ENCODE data around the gene ASTN2. TPM values are rescaled to one million over a fixed set of nuclear protein-coding genes. Genes with fewer than 3 reads are reported as not detected.

Gene ASTN2
- total and polyA plus RNA-seq, 7 experiments from 2014 or later = 2.2 to 5.3 (median 4.0) TPM

DNA sequence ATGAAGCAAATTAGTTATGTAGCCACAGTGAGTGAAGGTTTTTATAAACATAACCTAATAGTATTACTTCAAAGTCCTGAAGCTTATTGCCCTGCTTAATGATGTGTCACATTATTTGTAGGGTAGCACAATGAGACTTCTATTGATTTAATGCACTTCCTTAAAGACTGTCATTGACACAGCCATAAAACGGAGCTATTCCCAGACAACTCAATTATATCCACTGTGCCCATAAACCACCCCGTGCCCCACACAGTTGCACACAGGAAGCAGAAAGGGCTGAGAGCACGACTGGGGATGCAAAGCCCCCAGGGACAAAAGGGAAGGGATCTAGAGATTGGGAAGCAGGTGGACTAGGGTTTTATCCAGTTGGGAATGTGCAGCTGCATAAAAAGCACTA is 690.7 kb downstream of the ASTN2 start:
- Histone ChIP-seq H3K27ac (ENCODE audit: low read depth, low read length) (no peak overlapping the region), H3K4me3 (ENCODE audit: low read length) (no peak overlapping the region), H3K9me3 (ENCODE audit: control insufficient read depth in 2 of 3, low read length in 3 of 3) (no peaks in the 10 kb centered on the region), H3K27me3 (ENCODE audit: control insufficient read depth in 2 of 2, insufficient read depth in 2 of 2, low read length in 2 of 2) (no peaks in the 10 kb centered on the region), H3K36me3 (ENCODE audit: control insufficient read depth in 2 of 3, insufficient read depth in 3 of 3, low read length in 3 of 3) (no peaks in the 10 kb centered on the region), H3K4me1 (ENCODE audit: control insufficient read depth in 2 of 2, insufficient read depth in 2 of 2, low read length in 2 of 2) (no peaks in the 10 kb centered on the region)
- H3K36me3 Mint-ChIP-seq = peaks cover 0 to 4% (median 0%) of the 10 kb centered on the region in 5 donors
- intact Hi-C loops (cut with micrococcal nuclease) = no loop called here
- DNase-seq (no peak), ATAC-seq (no peak)
- POLR2A ChIA-PET = no interaction called here
- H3K4me3 Mint-ChIP-seq = no peak overlapping the region
- peaks cover 0 to 6% (median 0%) of the 10 kb centered on the region in 11 donors for H3K9me3 Mint-ChIP-seq
- H3K27me3 Mint-ChIP-seq = peaks cover 0 to 24% (median 6%) of the 10 kb centered on the region in 5 donors
- H3K4me1 Mint-ChIP-seq = no peaks in the 10 kb centered on the region
- H3K27ac Mint-ChIP-seq = no peak overlapping the region
- CTCF ChIA-PET = no interaction called here

DNA sequence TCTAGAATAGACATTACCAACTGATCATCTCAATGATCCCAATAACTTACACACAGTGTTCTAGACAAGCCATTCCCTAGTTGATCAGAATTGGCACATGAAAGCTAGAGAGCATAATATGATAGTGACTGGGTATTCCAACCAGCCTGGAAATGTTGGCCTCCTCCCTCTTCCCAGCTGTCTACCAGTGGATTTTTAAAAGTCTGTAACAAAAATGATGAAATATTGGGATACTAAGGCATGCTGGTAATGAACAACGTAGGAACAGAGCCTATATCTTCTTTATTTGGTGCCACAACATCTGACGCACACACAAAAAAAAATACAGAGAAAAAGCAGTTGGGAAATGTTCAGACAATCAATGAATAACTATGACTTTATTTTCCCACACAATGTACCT is 692.9 kb downstream of the ASTN2 start:
- Mint-ChIP-seq H3K9me3 (peaks cover 0 to 6% (median 2%) of the 10 kb centered on the region in 11 donors), H3K4me1 (peaks cover 0 to 5% (median 1%) of the 10 kb centered on the region in 7 donors), H3K36me3 (peaks cover 0 to 4% (median 0%) of the 10 kb centered on the region in 5 donors), H3K27ac (no peak overlapping the region), H3K27me3 (peaks cover 0 to 27% (median 4%) of the 10 kb centered on the region in 5 donors), H3K4me3 (no peak overlapping the region)
- Histone ChIP-seq H3K27me3 (ENCODE audit: control insufficient read depth in 2 of 2, insufficient read depth in 2 of 2, low read length in 2 of 2) (no peaks in the 10 kb centered on the region), H3K36me3 (ENCODE audit: control insufficient read depth in 2 of 3, insufficient read depth in 3 of 3, low read length in 3 of 3) (no peaks in the 10 kb centered on the region), H3K4me1 (ENCODE audit: control insufficient read depth in 2 of 2, insufficient read depth in 2 of 2, low read length in 2 of 2) (no peaks in the 10 kb centered on the region), H3K4me3 (ENCODE audit: low read length) (no peak overlapping the region), H3K27ac (ENCODE audit: low read depth, low read length) (no peak overlapping the region), H3K9me3 (ENCODE audit: control insufficient read depth in 2 of 3, low read length in 3 of 3) (no peaks in the 10 kb centered on the region)
- ChIA-PET CTCF (no interaction called here), POLR2A (no interaction called here)
- intact Hi-C loops (cut with micrococcal nuclease) = no loop called here
- ATAC-seq (no peak), DNase-seq (no peak)

DNA sequence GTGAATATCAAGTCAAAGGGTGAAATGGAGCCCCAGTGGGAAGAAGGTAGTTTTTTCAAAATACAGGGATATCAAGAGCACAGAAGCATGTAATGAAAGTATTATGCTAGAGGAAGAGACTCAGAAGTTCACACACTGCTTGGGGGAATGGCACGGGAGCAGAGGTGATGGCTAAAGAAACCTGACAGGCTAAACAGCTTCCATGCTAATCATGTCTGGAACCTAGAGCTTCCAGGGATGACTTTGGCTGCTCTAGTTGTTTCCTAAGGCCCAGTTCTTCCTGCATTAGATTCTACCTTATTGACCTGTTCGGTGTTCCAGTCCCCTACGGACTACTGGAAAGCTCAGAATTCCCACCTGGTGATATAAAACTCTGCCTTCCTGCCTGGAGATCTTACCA is 693.4 kb downstream of the ASTN2 start:
- Mint-ChIP-seq H3K4me1 (peaks cover 0 to 7% (median 3%) of the 10 kb centered on the region in 7 donors), H3K27me3 (peaks cover 0 to 26% (median 4%) of the 10 kb centered on the region in 5 donors), H3K9me3 (peaks cover 0 to 6% (median 2%) of the 10 kb centered on the region in 11 donors), H3K4me3 (no peak overlapping the region), H3K36me3 (peaks cover 0 to 4% (median 0%) of the 10 kb centered on the region in 5 donors), H3K27ac (no peak overlapping the region)
- Histone ChIP-seq H3K36me3 (ENCODE audit: control insufficient read depth in 2 of 3, insufficient read depth in 3 of 3, low read length in 3 of 3) (no peaks in the 10 kb centered on the region), H3K9me3 (ENCODE audit: control insufficient read depth in 2 of 3, low read length in 3 of 3) (no peaks in the 10 kb centered on the region), H3K27ac (ENCODE audit: low read depth, low read length) (no peak overlapping the region), H3K27me3 (ENCODE audit: control insufficient read depth in 2 of 2, insufficient read depth in 2 of 2, low read length in 2 of 2) (no peaks in the 10 kb centered on the region), H3K4me3 (ENCODE audit: low read length) (no peak overlapping the region), H3K4me1 (ENCODE audit: control insufficient read depth in 2 of 2, insufficient read depth in 2 of 2, low read length in 2 of 2) (no peaks in the 10 kb centered on the region)
- intact Hi-C loops (cut with micrococcal nuclease) = no loop called here
- CTCF ChIA-PET = no interaction called here
- DNase-seq = no peak
- POLR2A ChIA-PET = no interaction called here
- no peak for ATAC-seq

DNA sequence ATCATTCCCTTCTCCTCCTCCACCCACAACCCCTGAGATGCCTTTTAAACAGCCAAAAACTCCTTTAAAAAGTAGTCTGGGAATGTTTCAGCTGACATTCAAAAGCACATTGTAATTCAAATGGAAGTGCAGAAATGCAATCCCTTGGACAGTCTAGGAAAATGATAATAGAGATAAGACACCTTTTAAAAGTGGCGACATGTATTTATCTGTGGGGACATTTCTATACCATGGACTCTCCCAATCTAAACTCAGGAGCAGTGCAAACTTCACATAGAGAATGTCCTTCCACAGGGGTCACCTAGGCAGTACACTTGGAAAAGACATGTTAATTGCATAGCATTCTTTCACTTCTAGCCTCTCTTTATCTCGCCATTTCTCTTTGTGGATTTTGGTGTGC is 694.7 kb downstream of the ASTN2 start:
- ATAC-seq = no peak
- H3K4me1 ChIP-seq (ENCODE audit: control insufficient read depth in 2 of 2, insufficient read depth in 2 of 2, low read length in 2 of 2) = no peaks in the 10 kb centered on the region
- Mint-ChIP-seq H3K9me3 (peaks cover 0 to 6% (median 2%) of the 10 kb centered on the region in 11 donors), H3K4me1 (peaks cover 0 to 7% (median 3%) of the 10 kb centered on the region in 7 donors), H3K27me3 (peaks cover 0 to 26% (median 4%) of the 10 kb centered on the region in 5 donors), H3K4me3 (no peak overlapping the region), H3K36me3 (peaks cover 0 to 4% (median 0%) of the 10 kb centered on the region in 5 donors), H3K27ac (no peak overlapping the region)
- DNase-seq = no peak
- no peak overlapping the region for H3K27ac ChIP-seq (ENCODE audit: low read depth, low read length)
- ChIA-PET CTCF (no interaction called here), POLR2A (no interaction called here)
- H3K27me3 ChIP-seq (ENCODE audit: control insufficient read depth in 2 of 2, insufficient read depth in 2 of 2, low read length in 2 of 2) = no peaks in the 10 kb centered on the region
- no peaks in the 10 kb centered on the region for H3K36me3 ChIP-seq (ENCODE audit: control insufficient read depth in 2 of 3, insufficient read depth in 3 of 3, low read length in 3 of 3)
- intact Hi-C loops (cut with micrococcal nuclease) = no loop called here
- H3K4me3 ChIP-seq (ENCODE audit: low read length) = no peak overlapping the region
- H3K9me3 ChIP-seq (ENCODE audit: control insufficient read depth in 2 of 3, low read length in 3 of 3) = no peaks in the 10 kb centered on the region

DNA sequence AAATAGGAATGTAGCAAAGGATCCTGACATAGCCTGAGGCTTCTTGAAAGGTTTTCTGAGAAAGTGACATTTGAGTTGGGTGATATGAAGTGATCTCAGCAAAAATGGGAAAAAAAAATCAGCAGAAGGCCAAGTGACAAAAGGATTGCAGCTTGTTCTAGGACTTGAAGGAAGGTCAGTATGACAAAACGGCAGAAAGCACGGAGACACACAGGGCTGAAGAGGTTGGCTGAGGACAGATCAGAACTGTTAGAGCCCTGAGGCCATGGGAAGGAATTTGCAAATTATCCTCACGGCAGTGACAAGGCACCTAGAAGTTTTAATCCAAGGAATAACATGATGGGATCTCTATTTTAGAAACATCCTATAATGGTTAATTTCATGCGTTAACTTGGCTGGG is 696.7 kb downstream of the ASTN2 start:
- H3K4me1 Mint-ChIP-seq = peaks cover 0 to 7% (median 3%) of the 10 kb centered on the region in 7 donors
- ChIA-PET POLR2A (no interaction called here), CTCF (no interaction called here)
- H3K36me3 Mint-ChIP-seq = peaks cover 0 to 4% (median 0%) of the 10 kb centered on the region in 5 donors
- Histone ChIP-seq H3K9me3 (ENCODE audit: control insufficient read depth in 2 of 3, low read length in 3 of 3) (no peaks in the 10 kb centered on the region), H3K4me1 (ENCODE audit: control insufficient read depth in 2 of 2, insufficient read depth in 2 of 2, low read length in 2 of 2) (no peaks in the 10 kb centered on the region), H3K27ac (ENCODE audit: low read depth, low read length) (no peak overlapping the region), H3K27me3 (ENCODE audit: control insufficient read depth in 2 of 2, insufficient read depth in 2 of 2, low read length in 2 of 2) (no peaks in the 10 kb centered on the region), H3K4me3 (ENCODE audit: low read length) (no peak overlapping the region), H3K36me3 (ENCODE audit: control insufficient read depth in 2 of 3, insufficient read depth in 3 of 3, low read length in 3 of 3) (no peaks in the 10 kb centered on the region)
- no peak overlapping the region for H3K27ac Mint-ChIP-seq
- H3K9me3 Mint-ChIP-seq = peaks cover 0 to 6% (median 2%) of the 10 kb centered on the region in 11 donors
- peaks cover 0 to 23% (median 4%) of the 10 kb centered on the region in 5 donors for H3K27me3 Mint-ChIP-seq
- intact Hi-C loops (cut with micrococcal nuclease) = no loop called here
- ATAC-seq (no peak), DNase-seq (no peak)
- H3K4me3 Mint-ChIP-seq = no peak overlapping the region

DNA sequence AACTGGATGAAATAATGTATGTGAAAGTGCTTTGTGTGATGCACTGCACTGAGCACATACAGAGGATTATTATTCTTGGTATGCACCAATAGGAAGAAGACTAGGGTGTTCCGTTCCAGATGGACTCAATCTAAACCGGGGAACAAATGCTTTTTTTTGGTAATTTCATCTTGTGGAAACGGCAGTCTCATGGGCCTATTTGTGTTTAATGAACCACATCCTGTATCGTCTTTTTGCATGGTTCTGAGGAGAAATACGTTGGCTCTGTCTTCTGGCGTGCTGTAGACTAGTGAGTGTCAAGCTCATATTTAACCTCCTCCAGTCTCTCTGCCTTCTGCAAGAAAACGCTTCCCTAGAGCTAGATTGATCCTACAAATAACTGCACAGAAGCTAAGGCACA is 697.7 kb downstream of the ASTN2 start:
- H3K27ac Mint-ChIP-seq = no peak overlapping the region

DNA sequence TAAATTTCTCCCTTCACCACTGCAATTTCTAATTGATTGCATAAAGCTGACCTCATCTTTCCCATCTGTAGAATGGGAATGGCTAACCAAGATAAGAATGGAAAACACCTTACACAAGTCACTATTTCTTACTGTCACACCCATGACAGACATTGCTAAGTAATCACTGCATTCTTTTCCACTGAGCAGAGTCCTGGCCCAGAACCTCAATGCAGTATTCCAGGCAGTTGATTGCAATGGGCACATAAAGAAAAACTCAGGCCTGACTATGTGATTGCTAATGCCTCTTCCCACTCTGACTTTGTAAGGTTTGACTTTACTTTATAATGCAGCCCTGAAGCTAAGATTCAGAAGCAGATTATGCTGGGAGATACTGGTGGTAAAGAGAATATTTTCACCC is 698.4 kb downstream of the ASTN2 start:
- peaks cover 0 to 6% (median 2%) of the 10 kb centered on the region in 11 donors for H3K9me3 Mint-ChIP-seq
- CTCF ChIA-PET = no interaction called here

More for the DNA sequence above, 697.7 kb downstream of the ASTN2 start:
- Mint-ChIP-seq H3K36me3 (peaks cover 0 to 4% (median 0%) of the 10 kb centered on the region in 5 donors), H3K27me3 (peaks cover 0 to 23% (median 4%) of the 10 kb centered on the region in 5 donors), H3K4me3 (no peak overlapping the region), H3K4me1 (peaks cover 0 to 7% (median 3%) of the 10 kb centered on the region in 7 donors), H3K9me3 (peaks cover 0 to 6% (median 2%) of the 10 kb centered on the region in 11 donors)
- ChIA-PET CTCF (no interaction called here), POLR2A (no interaction called here)
- intact Hi-C loops (cut with micrococcal nuclease) = no loop called here
- no peak overlapping the region for H3K4me3 ChIP-seq (ENCODE audit: low read length)
- no peaks in the 10 kb centered on the region for H3K9me3 ChIP-seq (ENCODE audit: control insufficient read depth in 2 of 3, low read length in 3 of 3)
- no peaks in the 10 kb centered on the region for H3K4me1 ChIP-seq (ENCODE audit: control insufficient read depth in 2 of 2, insufficient read depth in 2 of 2, low read length in 2 of 2)
- H3K36me3 ChIP-seq (ENCODE audit: control insufficient read depth in 2 of 3, insufficient read depth in 3 of 3, low read length in 3 of 3) = no peaks in the 10 kb centered on the region
- no peaks in the 10 kb centered on the region for H3K27me3 ChIP-seq (ENCODE audit: control insufficient read depth in 2 of 2, insufficient read depth in 2 of 2, low read length in 2 of 2)
- DNase-seq = no peak
- no peak overlapping the region for H3K27ac ChIP-seq (ENCODE audit: low read depth, low read length)
- no peak for ATAC-seq

More for the DNA sequence above, 698.4 kb downstream of the ASTN2 start:
- Histone ChIP-seq H3K27ac (ENCODE audit: low read depth, low read length) (no peak overlapping the region), H3K4me3 (ENCODE audit: low read length) (no peak overlapping the region), H3K27me3 (ENCODE audit: control insufficient read depth in 2 of 2, insufficient read depth in 2 of 2, low read length in 2 of 2) (no peaks in the 10 kb centered on the region), H3K4me1 (ENCODE audit: control insufficient read depth in 2 of 2, insufficient read depth in 2 of 2, low read length in 2 of 2) (no peaks in the 10 kb centered on the region), H3K36me3 (ENCODE audit: control insufficient read depth in 2 of 3, insufficient read depth in 3 of 3, low read length in 3 of 3) (no peaks in the 10 kb centered on the region), H3K9me3 (ENCODE audit: control insufficient read depth in 2 of 3, low read length in 3 of 3) (no peaks in the 10 kb centered on the region)
- Mint-ChIP-seq H3K36me3 (peaks cover 0 to 4% (median 0%) of the 10 kb centered on the region in 5 donors), H3K4me3 (no peak overlapping the region), H3K4me1 (peaks cover 0 to 7% (median 3%) of the 10 kb centered on the region in 7 donors), H3K27ac (no peak overlapping the region), H3K27me3 (peaks cover 0 to 16% (median 4%) of the 10 kb centered on the region in 5 donors)
- POLR2A ChIA-PET = no interaction called here
- DNase-seq = no peak
- no peak for ATAC-seq
- intact Hi-C loops (cut with micrococcal nuclease) = no loop called here
